HG02759 (cell line): ENCODE results near the gene LMTK2.
A peak's percentile ranks its signal among the peaks of the same experiment; 100 is the strongest.

ENCODE experiments used
- ATAC-seq: cut with Tn5 transposase; IDR thresholded peaks from one replicate; pipeline ENCODE4 v1.9.1; 2021; ENCODE audit warnings: mild to moderate bottlenecking, moderate library complexity; ENCODE audit not compliant: unreplicated experiment

The LMTK2 gene

GRCh38 chr7:98199131-98199530, 92.5 kb downstream of the LMTK2 start:
- ATAC-seq: no peak

- peak; percentile 48 for ATAC-seq
Measured at GRCh38 chr7:98200364-98200763, 93.7 kb downstream of the LMTK2 start.

GRCh38 chr7:98202367-98203195, 95.9 kb downstream of the LMTK2 start:
- ATAC-seq: peak; percentile 91

GRCh38 chr7:98203261-98203963, 96.8 kb downstream of the LMTK2 start:
- peak; percentile 45 for ATAC-seq

GRCh38 chr7:98203964-98204605, 97.4 kb downstream of the LMTK2 start:
- ATAC-seq: no peak

GRCh38 chr7:98204670-98205069, 98.0 kb downstream of the LMTK2 start:
- no peak for ATAC-seq

GRCh38 chr7:98205162-98205845, 98.6 kb downstream of the LMTK2 start:
- no peak for ATAC-seq

GRCh38 chr7:98206451-98207330, 100.0 kb downstream of the LMTK2 start:
- no peak for ATAC-seq

GRCh38 chr7:98209166-98209920, 102.7 kb downstream of the LMTK2 start:
- no peak for ATAC-seq

GRCh38 chr7:98210513-98211220, 104.0 kb downstream of the LMTK2 start:
- ATAC-seq: no peak

GRCh38 chr7:98211221-98211675, 104.6 kb downstream of the LMTK2 start, which contains the start of gene BHLHA15:
Gene BHLHA15 (plus strand): TSS chr7:98211439. CDS start chr7:98212310, 871 bp downstream.
- no peak for ATAC-seq

GRCh38 chr7:98211676-98212531, 105.2 kb downstream of the LMTK2 start:
- no peak for ATAC-seq

- ATAC-seq: no peak
Measured at GRCh38 chr7:98212532-98213041, 105.9 kb downstream of the LMTK2 start.

- ATAC-seq: no peak
Measured at GRCh38 chr7:98213296-98213887, 106.7 kb downstream of the LMTK2 start.

GRCh38 chr7:98213888-98214810, 107.5 kb downstream of the LMTK2 start:
- ATAC-seq: no peak

GRCh38 chr7:98214811-98215321, 108.2 kb downstream of the LMTK2 start:
- ATAC-seq: no peak
